ENCODE measurements around the gene SPAG6.

SPAG6 gene

DNA sequence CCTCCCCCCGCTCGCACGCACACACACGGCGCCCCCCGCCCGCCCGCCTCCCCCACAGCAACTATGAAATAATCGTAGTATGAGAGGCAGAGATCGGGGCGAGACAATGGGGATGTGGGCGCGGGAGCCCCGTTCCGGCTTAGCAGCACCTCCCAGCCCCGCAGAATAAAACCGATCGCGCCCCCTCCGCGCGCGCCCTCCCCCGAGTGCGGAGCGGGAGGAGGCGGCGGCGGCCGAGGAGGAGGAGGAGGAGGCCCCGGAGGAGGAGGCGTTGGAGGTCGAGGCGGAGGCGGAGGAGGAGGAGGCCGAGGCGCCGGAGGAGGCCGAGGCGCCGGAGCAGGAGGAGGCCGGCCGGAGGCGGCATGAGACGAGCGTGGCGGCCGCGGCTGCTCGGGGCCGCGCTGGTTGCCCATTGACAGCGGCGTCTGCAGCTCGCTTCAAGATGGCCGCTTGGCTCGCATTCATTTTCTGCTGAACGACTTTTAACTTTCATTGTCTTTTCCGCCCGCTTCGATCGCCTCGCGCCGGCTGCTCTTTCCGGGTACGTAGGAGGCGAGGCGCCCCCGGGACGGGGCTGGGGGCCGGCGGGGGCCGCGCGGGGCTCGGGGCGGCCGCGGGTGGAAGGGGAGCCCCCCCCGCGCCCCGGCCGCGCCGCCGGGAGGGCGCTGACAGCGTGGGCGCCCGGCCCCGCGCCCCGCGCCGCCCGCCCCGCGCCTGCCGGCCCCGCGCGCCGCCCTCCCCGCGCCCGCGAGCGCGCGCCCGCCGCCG lies 24.0 kb upstream of the SPAG6 start:
- peak overlapping the region; percentile 98 for H3K27ac ChIP-seq (ENCODE audit: extremely low read depth, low read depth, low read length)
- CTCF ChIA-PET, result interaction anchor here (1.0 kb wide), 1 partner anchor 108 kb away, joined by 5 read pairs; no protein-coding TSS in a partner anchor
- no peaks in the 10 kb centered on the region for H3K9me3 ChIP-seq (ENCODE audit: control insufficient read depth, insufficient read depth, low read depth, low read length)
- peaks cover 24% of the 10 kb centered on the region for H3K4me1 ChIP-seq (ENCODE audit: control insufficient read depth, insufficient read depth, low read length)
- peaks cover 0 to 2% of the 10 kb centered on the region in 2 experiments; a peak in 1 of 3 replicates for H3K36me3 ChIP-seq (ENCODE audit: control insufficient read depth in 2 of 2, insufficient read depth in 1 of 2, low read length in 2 of 2)
- POLR2A ChIA-PET, result no interaction called here
- H3K4me3 ChIP-seq (ENCODE audit: low read depth, low read length), result peak overlapping the region; percentile 81
- TF ChIP-seq, protein P1, sequence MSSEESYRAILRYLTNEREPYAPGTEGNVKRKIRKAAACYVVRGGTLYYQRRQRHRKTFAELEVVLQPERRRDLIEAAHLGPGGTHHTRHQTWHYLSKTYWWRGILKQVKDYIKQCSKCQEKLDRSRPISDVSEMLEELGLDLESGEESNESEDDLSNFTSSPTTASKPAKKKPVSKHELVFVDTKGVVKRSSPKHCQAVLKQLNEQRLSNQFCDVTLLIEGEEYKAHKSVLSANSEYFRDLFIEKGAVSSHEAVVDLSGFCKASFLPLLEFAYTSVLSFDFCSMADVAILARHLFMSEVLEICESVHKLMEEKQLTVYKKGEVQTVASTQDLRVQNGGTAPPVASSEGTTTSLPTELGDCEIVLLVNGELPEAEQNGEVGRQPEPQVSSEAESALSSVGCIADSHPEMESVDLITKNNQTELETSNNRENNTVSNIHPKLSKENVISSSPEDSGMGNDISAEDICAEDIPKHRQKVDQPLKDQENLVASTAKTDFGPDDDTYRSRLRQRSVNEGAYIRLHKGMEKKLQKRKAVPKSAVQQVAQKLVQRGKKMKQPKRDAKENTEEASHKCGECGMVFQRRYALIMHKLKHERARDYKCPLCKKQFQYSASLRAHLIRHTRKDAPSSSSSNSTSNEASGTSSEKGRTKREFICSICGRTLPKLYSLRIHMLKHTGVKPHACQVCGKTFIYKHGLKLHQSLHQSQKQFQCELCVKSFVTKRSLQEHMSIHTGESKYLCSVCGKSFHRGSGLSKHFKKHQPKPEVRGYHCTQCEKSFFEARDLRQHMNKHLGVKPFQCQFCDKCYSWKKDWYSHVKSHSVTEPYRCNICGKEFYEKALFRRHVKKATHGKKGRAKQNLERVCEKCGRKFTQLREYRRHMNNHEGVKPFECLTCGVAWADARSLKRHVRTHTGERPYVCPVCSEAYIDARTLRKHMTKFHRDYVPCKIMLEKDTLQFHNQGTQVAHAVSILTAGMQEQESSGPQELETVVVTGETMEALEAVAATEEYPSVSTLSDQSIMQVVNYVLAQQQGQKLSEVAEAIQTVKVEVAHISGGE (tag by site-specific recombination; conservative IDR thresholded peaks at IDR 0.05; ENCODE audit: low read depth), result no peak
- TF ChIP-seq ZNF335 (tag by site-specific recombination; conservative IDR thresholded peaks at IDR 0.05) (peak; percentile 35; the same call in 1 of the 2 replicates), ZNF239 (tag by site-specific recombination; IDR thresholded peaks at IDR 0.05) (no peak), SETDB1 (IDR thresholded peaks at IDR 0.05; ENCODE audit: insufficient read length, low read length) (no peak), ZNF350 (tag by site-specific recombination; IDR thresholded peaks at IDR 0.05) (no peak), ZFP41 (tag by site-specific recombination; IDR thresholded peaks at IDR 0.05; ENCODE audit: borderline replicate concordance) (no peak), ZNF174 (tag by site-specific recombination; IDR thresholded peaks at IDR 0.05) (no peak), ZNF112 (tag by site-specific recombination; IDR thresholded peaks at IDR 0.05) (no peak), PATZ1 (tag by site-specific recombination; IDR thresholded peaks at IDR 0.05) (peak; percentile 83), ZNF366 (tag by site-specific recombination; conservative IDR thresholded peaks at IDR 0.05) (no peak), ZSCAN23 (tag by site-specific recombination; IDR thresholded peaks at IDR 0.05) (no peak), HIC1 (tag by site-specific recombination; IDR thresholded peaks at IDR 0.05) (no peak), ZBTB17 (tag by site-specific recombination; IDR thresholded peaks at IDR 0.05) (peak; percentile 41; the same call in 1 of the 2 replicates), SP7 (tag by site-specific recombination; IDR thresholded peaks at IDR 0.05) (peak; percentile 71), ZNF701 (tag by site-specific recombination; IDR thresholded peaks at IDR 0.05) (no peak), KLF9 (tag by site-specific recombination; IDR thresholded peaks at IDR 0.05; ENCODE audit: low read depth) (0 out of 2 replicates have a peak, but pooled peaks have one; percentile 60), ZNF791 (tag by site-specific recombination; IDR thresholded peaks at IDR 0.05) (no peak), ZNF623 (tag by site-specific recombination; IDR thresholded peaks at IDR 0.05) (no peak), ZNF768 (tag by site-specific recombination; IDR thresholded peaks at IDR 0.05) (0 out of 2 replicates have a peak, but pooled peaks have one; percentile 30), ZNF747 (tag by site-specific recombination; IDR thresholded peaks at IDR 0.05) (no peak), ZNF707 (tag by site-specific recombination; IDR thresholded peaks at IDR 0.05) (no peak), ZNF624 (tag by site-specific recombination; IDR thresholded peaks at IDR 0.05) (no peak), KLF10 (tag by site-specific recombination; IDR thresholded peaks at IDR 0.05) (peak; percentile 64)
- TF ChIP-seq, protein P2, sequence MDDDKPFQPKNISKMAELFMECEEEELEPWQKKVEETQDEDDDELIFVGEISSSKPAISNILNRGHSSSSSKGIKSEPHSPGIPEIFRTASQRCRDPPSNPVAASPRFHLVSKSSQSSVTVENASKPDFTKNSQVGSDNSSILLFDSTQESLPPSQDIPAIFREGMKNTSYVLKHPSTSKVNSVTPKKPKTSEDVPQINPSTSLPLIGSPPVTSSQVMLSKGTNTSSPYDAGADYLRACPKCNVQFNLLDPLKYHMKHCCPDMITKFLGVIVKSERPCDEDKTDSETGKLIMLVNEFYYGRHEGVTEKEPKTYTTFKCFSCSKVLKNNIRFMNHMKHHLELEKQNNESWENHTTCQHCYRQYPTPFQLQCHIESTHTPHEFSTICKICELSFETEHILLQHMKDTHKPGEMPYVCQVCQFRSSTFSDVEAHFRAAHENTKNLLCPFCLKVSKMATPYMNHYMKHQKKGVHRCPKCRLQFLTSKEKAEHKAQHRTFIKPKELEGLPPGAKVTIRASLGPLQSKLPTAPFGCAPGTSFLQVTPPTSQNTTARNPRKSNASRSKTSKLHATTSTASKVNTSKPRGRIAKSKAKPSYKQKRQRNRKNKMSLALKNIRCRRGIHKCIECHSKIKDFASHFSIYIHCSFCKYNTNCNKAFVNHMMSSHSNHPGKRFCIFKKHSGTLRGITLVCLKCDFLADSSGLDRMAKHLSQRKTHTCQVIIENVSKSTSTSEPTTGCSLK (tag by site-specific recombination; IDR thresholded peaks at IDR 0.05), result no peak
- TF ChIP-seq, protein P3, sequence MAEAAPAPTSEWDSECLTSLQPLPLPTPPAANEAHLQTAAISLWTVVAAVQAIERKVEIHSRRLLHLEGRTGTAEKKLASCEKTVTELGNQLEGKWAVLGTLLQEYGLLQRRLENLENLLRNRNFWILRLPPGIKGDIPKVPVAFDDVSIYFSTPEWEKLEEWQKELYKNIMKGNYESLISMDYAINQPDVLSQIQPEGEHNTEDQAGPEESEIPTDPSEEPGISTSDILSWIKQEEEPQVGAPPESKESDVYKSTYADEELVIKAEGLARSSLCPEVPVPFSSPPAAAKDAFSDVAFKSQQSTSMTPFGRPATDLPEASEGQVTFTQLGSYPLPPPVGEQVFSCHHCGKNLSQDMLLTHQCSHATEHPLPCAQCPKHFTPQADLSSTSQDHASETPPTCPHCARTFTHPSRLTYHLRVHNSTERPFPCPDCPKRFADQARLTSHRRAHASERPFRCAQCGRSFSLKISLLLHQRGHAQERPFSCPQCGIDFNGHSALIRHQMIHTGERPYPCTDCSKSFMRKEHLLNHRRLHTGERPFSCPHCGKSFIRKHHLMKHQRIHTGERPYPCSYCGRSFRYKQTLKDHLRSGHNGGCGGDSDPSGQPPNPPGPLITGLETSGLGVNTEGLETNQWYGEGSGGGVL (tag by site-specific recombination; IDR thresholded peaks at IDR 0.05), result peak; percentile 97

Measured in HEK293 (cell line).